Lower lobe of right lung (tissue), 2 donors: Measurements from ENCODE around the gene ATRAID. TPM values are rescaled to one million over a fixed set of nuclear protein-coding genes. Genes with fewer than 3 reads are reported as not detected.

ENCODE experiments used
- ATAC-seq, 2 donors: fragments of 200-7000 bp; cut with Tn5 transposase; one replicate each; pipeline ENCODE4 v1.9.1; 2020 to 2022; ENCODE audit warnings: mild to moderate bottlenecking in 2 of 2, moderate library complexity in 2 of 2
- DNase-seq: peaks from one replicate; pipeline ENCODE4 v3.0.0-alpha.2; 2020
- H3K27ac ChIP-seq: fragments of 200-600 bp; one replicate; pipeline ENCODE4 v1.8.0; 2022
- H3K27me3 ChIP-seq: fragments of 200-600 bp; one replicate; pipeline ENCODE4 v1.8.0; 2022; ENCODE audit warnings: low read depth
- H3K36me3 ChIP-seq: fragments of 200-600 bp; one replicate; pipeline ENCODE4 v1.8.0; 2022; ENCODE audit warnings: mild to moderate bottlenecking
- H3K4me1 ChIP-seq: fragments of 200-600 bp; one replicate; pipeline ENCODE4 v1.8.0; 2022
- H3K4me3 ChIP-seq: fragments of 200-600 bp; one replicate; pipeline ENCODE4 v1.8.0; 2022; ENCODE audit warnings: mild to moderate bottlenecking
- H3K9me3 ChIP-seq: fragments of 200-600 bp; one replicate; pipeline ENCODE4 v1.8.0; 2022
- CTCF ChIP-seq: fragments of 200-600 bp; IDR thresholded peaks from one replicate; pipeline ENCODE4 v1.8.0; 2022; ENCODE audit warnings: antibody characterized with exemption, mild to moderate bottlenecking
- intact Hi-C: fragments of 100-400 bp; cut with DNase I; formaldehyde crosslinking; loops from one replicate; pipeline ENCODE4 v1.11.0; 2022
- total RNA-seq: library from RNA; stranded (reverse); fragmentation: NEBNext Ultra II Directional; extraction: Animal tissue kit (Norgen Biotek cat#: 25700); gene quantifications from one replicate; pipeline ENCODE4 v1.2.1, GENCODE V29; 2021
- donor health status: DM: no; HTN: yes; CAD: no; lungs with severe emphysema.

Gene ATRAID
- total RNA-seq, 1 donor from 2014 or later = 102 TPM

GRCh38 chr2:27263287-27264252, 51.7 kb downstream of the ATRAID start:
- intact Hi-C loops = no loop called here
- Histone ChIP-seq H3K9me3 (no peaks in the 10 kb centered on the region), H3K4me3 (peak overlapping the region; percentile 58), H3K27me3 (peaks cover 85% of the 10 kb centered on the region), H3K36me3 (no peaks in the 10 kb centered on the region), H3K4me1 (peaks cover 32% of the 10 kb centered on the region), H3K27ac (no peak overlapping the region)
- DNase-seq = no peak
- no peak for ATAC-seq
- TF ChIP-seq CTCF = no peak

- peak overlapping the region; percentile 40 for H3K4me3 ChIP-seq
- ATAC-seq = peak; percentile 56 to 61
- peaks cover 83% of the 10 kb centered on the region for H3K27me3 ChIP-seq
- no peaks in the 10 kb centered on the region for H3K9me3 ChIP-seq
- intact Hi-C loops = no loop called here
- H3K36me3 ChIP-seq = no peaks in the 10 kb centered on the region
- no peak for DNase-seq
- peaks cover 32% of the 10 kb centered on the region for H3K4me1 ChIP-seq
- H3K27ac ChIP-seq = no peak overlapping the region
- no peak for TF ChIP-seq CTCF
These were observed 52.5 kb downstream of the ATRAID start for GRCh38 chr2:27264253-27264752.

GRCh38 chr2:27264753-27265535, 53.1 kb downstream of the ATRAID start:
- no peak overlapping the region for H3K27ac ChIP-seq

GRCh38 chr2:27265536-27265870, 53.7 kb downstream of the ATRAID start:
- DNase-seq = no peak
- no peak overlapping the region for H3K27ac ChIP-seq
- no peak overlapping the region for H3K4me3 ChIP-seq
- no peak for ATAC-seq
- peaks cover 32% of the 10 kb centered on the region for H3K4me1 ChIP-seq
- H3K36me3 ChIP-seq = no peaks in the 10 kb centered on the region
- no peaks in the 10 kb centered on the region for H3K9me3 ChIP-seq
- intact Hi-C loops = no loop called here
- H3K27me3 ChIP-seq = peaks cover 75% of the 10 kb centered on the region
- TF ChIP-seq CTCF = no peak

More at GRCh38 chr2:27264753-27265535, 53.1 kb downstream of the ATRAID start:
- Histone ChIP-seq H3K27me3 (peaks cover 80% of the 10 kb centered on the region), H3K4me3 (peak overlapping the region; percentile 40), H3K9me3 (no peaks in the 10 kb centered on the region), H3K4me1 (peaks cover 32% of the 10 kb centered on the region), H3K36me3 (no peaks in the 10 kb centered on the region)
- ATAC-seq (peak; percentile 82 to 85), DNase-seq (peak; percentile 72)
- TF ChIP-seq CTCF = peak; percentile 62
- intact Hi-C loops = no loop called here

Other genes with a start within 250 kb of the ATRAID start
- gene MAPRE3, start 241.4 kb upstream of the ATRAID start, total RNA-seq = 27.1 TPM
- gene TMEM214, start 179.1 kb upstream of the ATRAID start, total RNA-seq = 62.9 TPM
- 18.9 TPM for gene AGBL5, start 160.4 kb upstream of the ATRAID start, total RNA-seq
- 243 TPM for gene OST4, start 140.4 kb upstream of the ATRAID start, total RNA-seq
- gene EMILIN1, start 133.4 kb upstream of the ATRAID start, total RNA-seq = 56.3 TPM
- 5.1 TPM for gene KHK, start 125.3 kb upstream of the ATRAID start, total RNA-seq
- 0.74 TPM for gene CGREF1, start 92.9 kb upstream of the ATRAID start, total RNA-seq
- 0.21 TPM for gene ABHD1, start 88.2 kb upstream of the ATRAID start, total RNA-seq
- gene PREB, start 77.4 kb upstream of the ATRAID start, total RNA-seq = 37.7 TPM
- not detected for gene PRR30, start 72.6 kb upstream of the ATRAID start, total RNA-seq
- gene TCF23, start 63.0 kb upstream of the ATRAID start, total RNA-seq = 1.2 TPM
- 20.8 TPM for gene SLC5A6, start 227 bp downstream of the ATRAID start, total RNA-seq
- 28.8 TPM for gene CAD, start 5.3 kb downstream of the ATRAID start, total RNA-seq
- gene SLC30A3, start 51.0 kb downstream of the ATRAID start, total RNA-seq = 0.80 TPM
- gene DNAJC5G, start 63.4 kb downstream of the ATRAID start, total RNA-seq = not detected
- gene TRIM54, start 70.4 kb downstream of the ATRAID start, total RNA-seq = not detected
- gene UCN, start 96.4 kb downstream of the ATRAID start, total RNA-seq = 4.0 TPM
- gene MPV17, start 111.1 kb downstream of the ATRAID start, total RNA-seq = 79.2 TPM
- gene GTF3C2, start 144.7 kb downstream of the ATRAID start, total RNA-seq = 56.4 TPM
- gene EIF2B4, start 158.3 kb downstream of the ATRAID start, total RNA-seq = 32.9 TPM
- gene SNX17, start 158.6 kb downstream of the ATRAID start, total RNA-seq = 107 TPM
- 13.9 TPM for gene ZNF513, start 168.7 kb downstream of the ATRAID start, total RNA-seq
- 52.0 TPM for gene PPM1G, start 197.6 kb downstream of the ATRAID start, total RNA-seq
- 66.5 TPM for gene NRBP1, start 216.6 kb downstream of the ATRAID start, total RNA-seq
- 18.8 TPM for gene KRTCAP3, start 230.3 kb downstream of the ATRAID start, total RNA-seq